HL-60/S4 treated with retinoic acid at 250 ng/mL for 4 days and 3 days (cell line): ENCODE data around the gene CSTB.

ENCODE experiments used
- in situ Hi-C: fragments of 300-500 bp; cut with MboI; formaldehyde crosslinking; loops from 2 replicates; pipeline ENCODE4 v1.7.0; 2022; ENCODE audit warnings: low sequenced_read_pairs

CSTB gene

GRCh38 chr21:43735236-43736091 lies 40.6 kb downstream of the CSTB start:
- in situ Hi-C loops: no loop called here

GRCh38 chr21:43734928-43735229 lies 41.2 kb downstream of the CSTB start:
- in situ Hi-C loops: no loop called here

- in situ Hi-C loops: no loop called here
Observed at GRCh38 chr21:43734131-43734927, 41.8 kb downstream of the CSTB start.

- in situ Hi-C loops: no loop called here
Observed at GRCh38 chr21:43733529-43734071, 42.5 kb downstream of the CSTB start.

- in situ Hi-C loops: no loop called here
Observed at GRCh38 chr21:43733060-43733459, 43.0 kb downstream of the CSTB start.

- in situ Hi-C loops: no loop called here
Observed at GRCh38 chr21:43731891-43732711, 44.0 kb downstream of the CSTB start.

GRCh38 chr21:43731476-43731875 lies 44.6 kb downstream of the CSTB start:
- in situ Hi-C loops: no loop called here

- in situ Hi-C loops: no loop called here
Observed at GRCh38 chr21:43728467-43729390, 47.4 kb downstream of the CSTB start.

GRCh38 chr21:43728154-43728466 lies 48.0 kb downstream of the CSTB start:
- in situ Hi-C loops: no loop called here

GRCh38 chr21:43727519-43728153 lies 48.5 kb downstream of the CSTB start:
- in situ Hi-C loops: no loop called here

- in situ Hi-C loops: no loop called here
Observed at GRCh38 chr21:43726686-43727518, 49.2 kb downstream of the CSTB start.
